ENCODE measurements around the gene INCA1. TPM values are rescaled to one million over a fixed set of nuclear protein-coding genes. Genes with fewer than 3 reads are reported as not detected.

INCA1 gene
- total and polyA plus RNA-seq, 4 donors, result 0.28 to 0.75 (median 0.55) TPM

- WGBS, result under 1% methylated on average over 66 of the region's 66 CpGs
Observed at GRCh38 chr17:4967539-4968485, 29.5 kb downstream of the INCA1 start, which contains the start of gene SPAG7. SPAG7 (minus strand) TSS chr17:4967817; CDS start chr17:4967804, 13 bp downstream.

More at GRCh38 chr17:4967539-4968485, 29.5 kb downstream of the INCA1 start, which contains the start of gene SPAG7:
- DNase-seq (ENCODE audit: low spot score), result peak; percentile 97
- Histone ChIP-seq H3K27me3 (ENCODE audit: control insufficient read depth in 4 of 4, insufficient read depth in 4 of 4, low read length in 3 of 4) (no peaks in the 10 kb centered on the region), H3K4me3 (ENCODE audit: low read depth in 1 of 3, low read length in 3 of 3) (peak within 1 kb of the TSS; percentile 74 to 98 (median 97)), H3K9ac (ENCODE audit: low read depth in 1 of 2, low read length in 2 of 2) (peak within 1 kb of the TSS; percentile 84 to 92), H3K36me3 (ENCODE audit: control insufficient read depth in 4 of 4, insufficient read depth in 3 of 4, low read depth in 1 of 4, low read length in 3 of 4) (peaks cover 0 to 5% (median 3%) of the 10 kb centered on the region in 4 donors), H3K4me1 (ENCODE audit: control insufficient read depth in 4 of 4, insufficient read depth in 4 of 4, low read length in 3 of 4) (peaks cover 7 to 49% (median 31%) of the 10 kb centered on the region in 4 donors), H3K27ac (ENCODE audit: low read depth in 1 of 2, low read length in 2 of 2) (peak within 1 kb of the TSS; percentile 97 to 99), H3K9me3 (ENCODE audit: control insufficient read depth in 4 of 4, low read length in 3 of 4) (no peaks in the 10 kb centered on the region)
- TF ChIP-seq TAF1 (conservative IDR thresholded peaks at IDR 0.05) (peak; percentile 17), ZBTB33 (IDR thresholded peaks at IDR 0.05) (peak; percentile 10), MAX (IDR thresholded peaks at IDR 0.05) (peak; percentile 19), CTCF (IDR thresholded peaks at IDR 0.05; ENCODE audit: low read depth, low read length, missing input control) (no peak), HNF4A (conservative IDR thresholded peaks at IDR 0.05) (peak; percentile 26 to 46), EGR1 (IDR thresholded peaks at IDR 0.05; ENCODE audit: low read depth in 2 of 2) (peak; percentile 95 to 97), SP1 (IDR thresholded peaks at IDR 0.05) (peak; percentile 74), RAD21 (IDR thresholded peaks at IDR 0.05) (peak; percentile 62 to 72), JUND (IDR thresholded peaks at IDR 0.05) (peak; percentile 26 to 50), GABPA (IDR thresholded peaks at IDR 0.05 in 1 of 2, conservative IDR thresholded peaks at IDR 0.05 in 1 of 2) (peak in 1 of 2 donors; percentile 56), FOXA1 (IDR thresholded peaks at IDR 0.05) (no peak), ATF3 (IDR thresholded peaks at IDR 0.05) (no peak), NR2F2 (IDR thresholded peaks at IDR 0.05) (no peak), REST (IDR thresholded peaks at IDR 0.05) (peak; percentile 57), HNF4G (IDR thresholded peaks at IDR 0.05) (peak; percentile 18), YY1 (IDR thresholded peaks at IDR 0.05) (peak; percentile 99), RXRA (IDR thresholded peaks at IDR 0.05) (peak; percentile 68 to 85)
